Measurements from ENCODE around the gene ASIC4.

- TF ChIP-seq, protein P1, sequence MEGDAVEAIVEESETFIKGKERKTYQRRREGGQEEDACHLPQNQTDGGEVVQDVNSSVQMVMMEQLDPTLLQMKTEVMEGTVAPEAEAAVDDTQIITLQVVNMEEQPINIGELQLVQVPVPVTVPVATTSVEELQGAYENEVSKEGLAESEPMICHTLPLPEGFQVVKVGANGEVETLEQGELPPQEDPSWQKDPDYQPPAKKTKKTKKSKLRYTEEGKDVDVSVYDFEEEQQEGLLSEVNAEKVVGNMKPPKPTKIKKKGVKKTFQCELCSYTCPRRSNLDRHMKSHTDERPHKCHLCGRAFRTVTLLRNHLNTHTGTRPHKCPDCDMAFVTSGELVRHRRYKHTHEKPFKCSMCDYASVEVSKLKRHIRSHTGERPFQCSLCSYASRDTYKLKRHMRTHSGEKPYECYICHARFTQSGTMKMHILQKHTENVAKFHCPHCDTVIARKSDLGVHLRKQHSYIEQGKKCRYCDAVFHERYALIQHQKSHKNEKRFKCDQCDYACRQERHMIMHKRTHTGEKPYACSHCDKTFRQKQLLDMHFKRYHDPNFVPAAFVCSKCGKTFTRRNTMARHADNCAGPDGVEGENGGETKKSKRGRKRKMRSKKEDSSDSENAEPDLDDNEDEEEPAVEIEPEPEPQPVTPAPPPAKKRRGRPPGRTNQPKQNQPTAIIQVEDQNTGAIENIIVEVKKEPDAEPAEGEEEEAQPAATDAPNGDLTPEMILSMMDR (conservative IDR thresholded peaks at IDR 0.05; ENCODE audit: low read depth, low read length) = no peak
- no peak for TF ChIP-seq EZH2 (IDR thresholded peaks at IDR 0.05; ENCODE audit: borderline replicate concordance, low read depth, low read length, poor library complexity, severe bottlenecking)
Measured at GRCh38 chr2:219549619-219550018, 35.3 kb downstream of the ASIC4 start.

Data from A673 (cell line).